CD14-positive monocyte (primary cell): ENCODE results near the gene BUB3. TPM values are rescaled to one million over a fixed set of nuclear protein-coding genes. Genes with fewer than 3 reads are reported as not detected.
A peak's percentile ranks its signal among the peaks of the same experiment; 100 is the strongest.

Experiments used
- DNase-seq, 3 donors: peaks; one replicate each; pipeline ENCODE4 v3.0.0-alpha.2; 2011 to 2022
- H2AFZ ChIP-seq: 2 replicates; pipeline ENCODE4 v1.6.0; 2012; ENCODE audit warnings: mild to moderate bottlenecking, low read depth, low read length, inconsistent platforms; ENCODE audit not compliant: insufficient read depth, poor library complexity, severe bottlenecking
- H3K27ac ChIP-seq, 2 donors: 1 replicate in 1 of 2; 2 replicates in 1 of 2; pipeline ENCODE4 v1.5.1; 2012 to 2013; ENCODE audit warnings: low read length in 2 of 2, control low read depth in 1 of 2, inconsistent platforms in 1 of 2, low read depth in 1 of 2, mild to moderate bottlenecking in 1 of 2
- H3K27me3 ChIP-seq, 2 donors: one replicate each; pipeline versions ENCODE4 v1.6.0 to v1.6.1; 2011 to 2013; ENCODE audit warnings: low read length in 2 of 2; ENCODE audit not compliant: control insufficient read depth in 2 of 2, insufficient read depth in 2 of 2
- H3K36me3 ChIP-seq, 2 donors: replicated peaks in 1 of 2; 1 replicate in 1 of 2; 2 replicates in 1 of 2; pipeline versions ENCODE4 v1.5.1 to v1.6.1; 2012 to 2013; ENCODE audit warnings: low read length in 2 of 2, control low read depth in 1 of 2, inconsistent platforms in 1 of 2, mild to moderate bottlenecking in 1 of 2; ENCODE audit not compliant: insufficient read depth in 2 of 2, control insufficient read depth in 1 of 2
- H3K4me1 ChIP-seq, 2 donors: 1 replicate in 1 of 2; 2 replicates in 1 of 2; pipeline versions ENCODE4 v1.5.1 to v1.6.1; 2012 to 2013; ENCODE audit warnings: low read length in 2 of 2, control low read depth in 1 of 2, inconsistent platforms in 1 of 2, mild to moderate bottlenecking in 1 of 2, moderate library complexity in 1 of 2; ENCODE audit not compliant: insufficient read depth in 2 of 2, control insufficient read depth in 1 of 2
- H3K4me2 ChIP-seq: replicated peaks from 2 replicates; pipeline ENCODE3; 2012; ENCODE audit warnings: low read length, moderate library complexity, mild to moderate bottlenecking; ENCODE audit not compliant: poor library complexity, severe bottlenecking; ENCODE audit errors: extremely low read depth
- H3K4me3 ChIP-seq, 3 experiments: fragments of 200-600 bp in 1 of 3; sonication (generic) in 1 of 3; replicated peaks in 1 of 3; 1 replicate in 2 of 3; 2 replicates in 1 of 3; pipeline ENCODE4 v1.5.1; 2011 to 2013; ENCODE audit warnings: low read length in 3 of 3, mild to moderate bottlenecking in 3 of 3, control low read depth in 2 of 3, low read depth in 2 of 3, inconsistent platforms in 1 of 3, moderate library complexity in 1 of 3
- H3K79me2 ChIP-seq: 2 replicates; pipeline ENCODE4 v1.6.0; 2012; ENCODE audit warnings: mild to moderate bottlenecking, control low read depth, inconsistent platforms, low read length, moderate library complexity; ENCODE audit not compliant: insufficient read depth
- H3K9ac ChIP-seq: 2 replicates; pipeline ENCODE4 v1.6.0; 2017; ENCODE audit warnings: low read length, mild to moderate bottlenecking; ENCODE audit not compliant: insufficient read depth, poor library complexity, severe bottlenecking
- H3K9me3 ChIP-seq, 2 donors: replicated peaks in 1 of 2; 1 replicate in 1 of 2; 2 replicates in 1 of 2; pipeline versions ENCODE4 v1.5.1 to v1.6.1; 2012 to 2013; ENCODE audit warnings: low read length in 2 of 2, control low read depth in 1 of 2; ENCODE audit not compliant: control insufficient read depth in 1 of 2, insufficient read depth in 1 of 2
- H4K20me1 ChIP-seq: 2 replicates; pipeline ENCODE4 v1.6.0; 2012; ENCODE audit warnings: mild to moderate bottlenecking, low read length, control low read depth, moderate library complexity; ENCODE audit not compliant: insufficient read depth
- H3K27ac Mint-ChIP-seq, 7 donors: one replicate each; pipeline ENCODE4 v1.8.0; 2020; ENCODE audit warnings: mild to moderate bottlenecking in 7 of 7, mixed read lengths in 7 of 7, moderate library complexity in 6 of 7, inconsistent platforms in 2 of 7
- H3K27me3 Mint-ChIP-seq, 3 donors: one replicate each; pipeline ENCODE4 v1.8.0; 2021 to 2022; ENCODE audit warnings: low read depth in 3 of 3, mild to moderate bottlenecking in 3 of 3, mixed read lengths in 3 of 3, moderate library complexity in 3 of 3, inconsistent platforms in 1 of 3
- H3K36me3 Mint-ChIP-seq, 2 donors: one replicate each; pipeline ENCODE4 v1.8.0; 2020; ENCODE audit warnings: mixed read lengths in 2 of 2, inconsistent platforms in 1 of 2, mild to moderate bottlenecking in 1 of 2
- H3K4me1 Mint-ChIP-seq: one replicate; pipeline ENCODE4 v1.8.0; 2020; ENCODE audit warnings: mild to moderate bottlenecking, mixed read lengths
- H3K4me3 Mint-ChIP-seq, 2 donors: one replicate each; pipeline ENCODE4 v1.8.0; 2020; ENCODE audit warnings: mild to moderate bottlenecking in 2 of 2, mixed read lengths in 2 of 2, moderate library complexity in 1 of 2
- H3K9me3 Mint-ChIP-seq, 7 donors: one replicate each; pipeline ENCODE4 v1.8.0; 2020 to 2022; ENCODE audit warnings: mixed read lengths in 7 of 7, mild to moderate bottlenecking in 6 of 7, moderate library complexity in 6 of 7, inconsistent platforms in 2 of 7
- CTCF ChIP-seq: fragments of 200-600 bp; IDR thresholded peaks from one replicate; pipeline ENCODE4 v1.8.0; 2022; ENCODE audit warnings: antibody characterized with exemption, mild to moderate bottlenecking
- WGBS: methylation state at CpG from one replicate; pipeline ENCODE4 v1.1.5; 2013; ENCODE audit warnings: missing lambda C conversion rate; ENCODE audit not compliant: insufficient coverage; 5-methylcytosine and 5-hydroxymethylcytosine counted together
- intact Hi-C, 2 donors: fragments of 100-400 bp; cut with micrococcal nuclease; formaldehyde crosslinking; loops; one replicate each; pipeline versions ENCODE4 v1.15.0 to v1.15.1; 2023
- polyA plus RNA-seq, 3 donors: library from polyadenylated mRNA; depleted of rRNA in 1 of 3; unstranded in 2 of 3; stranded (reverse) in 1 of 3; fragments of 300-500 nt in 2 of 3; fragments of >200 nt in 1 of 3; fragmentation: Illumina TruSeq in 2 of 3; gene quantifications; 1 replicate in 2 of 3; 2 replicates in 1 of 3; pipeline ENCODE4 v1.2.3, GENCODE V29; 2012 to 2021

Gene BUB3
- polyA plus RNA-seq, 3 donors, result 61.2 to 96.4 (median 80.4) TPM

GRCh38 chr10:123117644-123118417 is 36.4 kb upstream of the BUB3 start:
- peak overlapping the region in 1 of 7 donors; percentile 33 for H3K27ac Mint-ChIP-seq
- intact Hi-C loops, result no loop called here
- H3K4me2 ChIP-seq, result no peak overlapping the region
- H3K4me1 ChIP-seq, result no peaks in the 10 kb centered on the region
- WGBS, result 9% methylated on average over 23 of the region's 26 CpGs
- peaks cover 0 to 4% (median 0%) of the 10 kb centered on the region in 7 donors for H3K9me3 Mint-ChIP-seq
- H3K36me3 Mint-ChIP-seq, result no peaks in the 10 kb centered on the region
- H3K9ac ChIP-seq, result no peak overlapping the region
- no peak for TF ChIP-seq CTCF
- H3K9me3 ChIP-seq, result no peaks in the 10 kb centered on the region
- no peaks in the 10 kb centered on the region for H4K20me1 ChIP-seq
- no peak overlapping the region for H2AFZ ChIP-seq
- no peak overlapping the region for H3K27ac ChIP-seq
- H3K4me3 ChIP-seq, result no peak overlapping the region
- H3K4me3 Mint-ChIP-seq, result peak overlapping the region in 1 of 2 donors; percentile 65
- H3K36me3 ChIP-seq, result no peaks in the 10 kb centered on the region
- H3K27me3 ChIP-seq, result peaks cover 6 to 31% of the 10 kb centered on the region in 2 donors
- DNase-seq, result no peak
- peaks cover 32 to 53% (median 52%) of the 10 kb centered on the region in 3 donors for H3K27me3 Mint-ChIP-seq
- no peaks in the 10 kb centered on the region for H3K79me2 ChIP-seq
- no peaks in the 10 kb centered on the region for H3K4me1 Mint-ChIP-seq

- no peaks in the 10 kb centered on the region for H3K36me3 Mint-ChIP-seq
- Histone ChIP-seq H3K27ac (no peak overlapping the region), H2AFZ (no peak overlapping the region), H3K27me3 (peaks cover 6 to 34% of the 10 kb centered on the region in 2 donors), H4K20me1 (no peaks in the 10 kb centered on the region), H3K4me3 (no peak overlapping the region), H3K9me3 (no peaks in the 10 kb centered on the region), H3K4me1 (no peaks in the 10 kb centered on the region), H3K79me2 (no peaks in the 10 kb centered on the region), H3K36me3 (no peaks in the 10 kb centered on the region), H3K9ac (no peak overlapping the region), H3K4me2 (no peak overlapping the region)
- no peak for DNase-seq
- H3K27ac Mint-ChIP-seq, result no peak overlapping the region
- H3K27me3 Mint-ChIP-seq, result peaks cover 28 to 50% (median 48%) of the 10 kb centered on the region in 3 donors
- intact Hi-C loops, result no loop called here
- no peak overlapping the region for H3K4me3 Mint-ChIP-seq
- H3K9me3 Mint-ChIP-seq, result peaks cover 0 to 4% (median 0%) of the 10 kb centered on the region in 7 donors
- no peak for TF ChIP-seq CTCF
- WGBS, result 89% methylated on average over 8 of the region's 8 CpGs
- H3K4me1 Mint-ChIP-seq, result no peaks in the 10 kb centered on the region
These were observed 35.1 kb upstream of the BUB3 start for GRCh38 chr10:123119081-123119480.
